Measurements from ENCODE around the gene ASF1B. TPM values are rescaled to one million over a fixed set of nuclear protein-coding genes. Genes with fewer than 3 reads are reported as not detected.

ASF1B gene
- total RNA-seq, 1 experiment from 2014 or later, result 38.4 TPM

DNA sequence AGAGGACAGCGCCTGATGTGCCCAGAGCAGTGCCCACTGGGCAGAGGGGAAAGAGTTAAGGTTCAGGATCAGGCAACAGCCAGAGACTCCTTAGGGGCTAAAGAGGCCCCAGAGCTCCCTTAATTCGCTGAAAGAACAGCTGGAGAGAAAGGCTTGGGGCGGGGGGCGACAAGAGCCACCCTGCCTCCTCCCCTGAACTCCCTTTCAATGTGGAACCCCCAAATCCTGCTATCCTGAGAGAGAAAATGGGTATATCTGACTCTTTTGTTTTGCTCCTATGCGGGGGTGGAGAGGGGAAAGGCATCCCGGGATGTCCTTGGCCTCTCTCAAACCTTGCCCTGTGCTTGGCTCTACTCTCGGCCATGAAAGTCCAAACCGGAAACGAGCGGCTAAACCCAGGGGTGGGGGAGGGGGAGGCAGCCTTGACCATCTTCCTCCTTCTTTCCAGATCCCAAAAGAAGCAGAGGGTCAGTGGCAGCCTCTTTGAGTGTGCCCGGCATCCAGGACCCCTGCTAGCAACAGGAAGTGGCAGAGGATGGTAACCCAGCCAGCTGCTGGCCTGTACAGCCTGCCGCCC, 23.5 kb downstream of the ASF1B start (continued):
- TF ChIP-seq, protein P1, sequence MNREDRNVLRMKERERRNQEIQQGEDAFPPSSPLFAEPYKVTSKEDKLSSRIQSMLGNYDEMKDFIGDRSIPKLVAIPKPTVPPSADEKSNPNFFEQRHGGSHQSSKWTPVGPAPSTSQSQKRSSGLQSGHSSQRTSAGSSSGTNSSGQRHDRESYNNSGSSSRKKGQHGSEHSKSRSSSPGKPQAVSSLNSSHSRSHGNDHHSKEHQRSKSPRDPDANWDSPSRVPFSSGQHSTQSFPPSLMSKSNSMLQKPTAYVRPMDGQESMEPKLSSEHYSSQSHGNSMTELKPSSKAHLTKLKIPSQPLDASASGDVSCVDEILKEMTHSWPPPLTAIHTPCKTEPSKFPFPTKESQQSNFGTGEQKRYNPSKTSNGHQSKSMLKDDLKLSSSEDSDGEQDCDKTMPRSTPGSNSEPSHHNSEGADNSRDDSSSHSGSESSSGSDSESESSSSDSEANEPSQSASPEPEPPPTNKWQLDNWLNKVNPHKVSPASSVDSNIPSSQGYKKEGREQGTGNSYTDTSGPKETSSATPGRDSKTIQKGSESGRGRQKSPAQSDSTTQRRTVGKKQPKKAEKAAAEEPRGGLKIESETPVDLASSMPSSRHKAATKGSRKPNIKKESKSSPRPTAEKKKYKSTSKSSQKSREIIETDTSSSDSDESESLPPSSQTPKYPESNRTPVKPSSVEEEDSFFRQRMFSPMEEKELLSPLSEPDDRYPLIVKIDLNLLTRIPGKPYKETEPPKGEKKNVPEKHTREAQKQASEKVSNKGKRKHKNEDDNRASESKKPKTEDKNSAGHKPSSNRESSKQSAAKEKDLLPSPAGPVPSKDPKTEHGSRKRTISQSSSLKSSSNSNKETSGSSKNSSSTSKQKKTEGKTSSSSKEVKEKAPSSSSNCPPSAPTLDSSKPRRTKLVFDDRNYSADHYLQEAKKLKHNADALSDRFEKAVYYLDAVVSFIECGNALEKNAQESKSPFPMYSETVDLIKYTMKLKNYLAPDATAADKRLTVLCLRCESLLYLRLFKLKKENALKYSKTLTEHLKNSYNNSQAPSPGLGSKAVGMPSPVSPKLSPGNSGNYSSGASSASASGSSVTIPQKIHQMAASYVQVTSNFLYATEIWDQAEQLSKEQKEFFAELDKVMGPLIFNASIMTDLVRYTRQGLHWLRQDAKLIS (CRISPR knock-in tag; IDR thresholded peaks at IDR 0.05; ENCODE audit: borderline replicate concordance), result no peak
- no peak for TF ChIP-seq FOXP1 (CRISPR knock-in tag; IDR thresholded peaks at IDR 0.05; ENCODE audit: borderline replicate concordance)
- TF ChIP-seq EMX1 (CRISPR knock-in tag; IDR thresholded peaks at IDR 0.05), result no peak
- no peak for TF ChIP-seq CREM (CRISPR knock-in tag; IDR thresholded peaks at IDR 0.05)
- TF ChIP-seq, protein P2, sequence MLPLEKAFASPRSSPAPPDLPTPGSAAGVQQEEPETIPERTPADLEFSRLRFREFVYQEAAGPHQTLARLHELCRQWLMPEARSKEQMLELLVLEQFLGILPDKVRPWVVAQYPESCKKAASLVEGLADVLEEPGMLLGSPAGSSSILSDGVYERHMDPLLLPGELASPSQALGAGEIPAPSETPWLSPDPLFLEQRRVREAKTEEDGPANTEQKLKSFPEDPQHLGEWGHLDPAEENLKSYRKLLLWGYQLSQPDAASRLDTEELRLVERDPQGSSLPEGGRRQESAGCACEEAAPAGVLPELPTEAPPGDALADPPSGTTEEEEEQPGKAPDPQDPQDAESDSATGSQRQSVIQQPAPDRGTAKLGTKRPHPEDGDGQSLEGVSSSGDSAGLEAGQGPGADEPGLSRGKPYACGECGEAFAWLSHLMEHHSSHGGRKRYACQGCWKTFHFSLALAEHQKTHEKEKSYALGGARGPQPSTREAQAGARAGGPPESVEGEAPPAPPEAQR (CRISPR knock-in tag; IDR thresholded peaks at IDR 0.05), result no peak

DNA sequence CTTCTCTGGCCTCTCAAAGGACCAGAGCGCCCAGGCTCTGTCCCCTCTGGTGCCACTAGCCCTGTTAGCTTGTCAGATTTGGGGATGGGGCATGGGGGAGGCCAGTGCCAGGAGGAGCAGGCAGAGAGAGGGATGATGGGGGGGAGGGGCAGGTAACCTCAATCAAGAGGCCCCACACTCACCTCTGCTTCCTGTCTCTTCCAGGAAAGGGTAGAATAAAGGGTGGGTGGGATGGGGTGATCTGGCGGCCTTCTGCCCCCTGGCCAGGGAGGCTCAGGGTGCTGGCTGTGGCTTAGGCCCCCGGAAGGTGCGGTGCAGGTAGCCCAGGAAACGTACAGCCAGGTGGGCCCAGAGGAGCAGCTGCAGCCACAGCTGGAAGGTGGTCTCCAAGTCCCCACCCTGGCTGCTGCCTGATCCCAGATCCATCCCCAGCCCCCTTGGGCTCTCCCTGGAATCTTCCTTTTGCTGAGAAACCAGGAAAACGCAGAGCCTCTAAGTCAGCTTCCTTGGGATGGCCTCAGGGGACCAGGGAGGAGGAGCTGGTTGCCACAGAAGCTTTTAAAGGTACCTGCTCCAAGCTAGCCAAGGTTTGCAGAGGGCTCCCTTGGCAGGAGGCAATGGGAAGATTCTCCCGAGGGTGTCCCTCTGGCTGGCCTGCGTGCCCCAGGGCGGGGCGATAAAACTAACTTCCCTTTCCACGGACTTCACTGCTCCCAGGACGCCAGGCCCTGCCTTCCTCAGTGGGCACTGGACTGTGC, 24.2 kb downstream of the ASF1B start:
- H3K36me3 Mint-ChIP-seq, result no peaks in the 10 kb centered on the region
- H3K27ac Mint-ChIP-seq, result no peak overlapping the region
- H3K9me3 Mint-ChIP-seq, result no peaks in the 10 kb centered on the region
- peaks cover 32% of the 10 kb centered on the region for H3K4me1 Mint-ChIP-seq
- CTCF ChIA-PET, result interaction anchor here (0.6 to 4.1 kb wide), 12 partner anchors 9 to 368 kb away, joined by 3 to 21 read pairs (median 3); partner anchors contain the start of genes ASF1B and C19orf67
- ATAC-seq (no peak), DNase-seq (ENCODE audit: low spot score) (no peak)
- H3K4me3 Mint-ChIP-seq, result no peak overlapping the region; the same call in 1 of the 2 replicates
- H3K27me3 Mint-ChIP-seq (ENCODE audit: low read depth), result 0 out of 2 replicates have a peak, but pooled peaks cover 7% of the 10 kb centered on the region
- POLR2A ChIA-PET, result interaction anchor here (0.6 to 1.0 kb wide), 2 partner anchors 25 to 225 kb away, joined by 3 to 4 read pairs; no protein-coding TSS in a partner anchor
- TF ChIP-seq, protein P3, sequence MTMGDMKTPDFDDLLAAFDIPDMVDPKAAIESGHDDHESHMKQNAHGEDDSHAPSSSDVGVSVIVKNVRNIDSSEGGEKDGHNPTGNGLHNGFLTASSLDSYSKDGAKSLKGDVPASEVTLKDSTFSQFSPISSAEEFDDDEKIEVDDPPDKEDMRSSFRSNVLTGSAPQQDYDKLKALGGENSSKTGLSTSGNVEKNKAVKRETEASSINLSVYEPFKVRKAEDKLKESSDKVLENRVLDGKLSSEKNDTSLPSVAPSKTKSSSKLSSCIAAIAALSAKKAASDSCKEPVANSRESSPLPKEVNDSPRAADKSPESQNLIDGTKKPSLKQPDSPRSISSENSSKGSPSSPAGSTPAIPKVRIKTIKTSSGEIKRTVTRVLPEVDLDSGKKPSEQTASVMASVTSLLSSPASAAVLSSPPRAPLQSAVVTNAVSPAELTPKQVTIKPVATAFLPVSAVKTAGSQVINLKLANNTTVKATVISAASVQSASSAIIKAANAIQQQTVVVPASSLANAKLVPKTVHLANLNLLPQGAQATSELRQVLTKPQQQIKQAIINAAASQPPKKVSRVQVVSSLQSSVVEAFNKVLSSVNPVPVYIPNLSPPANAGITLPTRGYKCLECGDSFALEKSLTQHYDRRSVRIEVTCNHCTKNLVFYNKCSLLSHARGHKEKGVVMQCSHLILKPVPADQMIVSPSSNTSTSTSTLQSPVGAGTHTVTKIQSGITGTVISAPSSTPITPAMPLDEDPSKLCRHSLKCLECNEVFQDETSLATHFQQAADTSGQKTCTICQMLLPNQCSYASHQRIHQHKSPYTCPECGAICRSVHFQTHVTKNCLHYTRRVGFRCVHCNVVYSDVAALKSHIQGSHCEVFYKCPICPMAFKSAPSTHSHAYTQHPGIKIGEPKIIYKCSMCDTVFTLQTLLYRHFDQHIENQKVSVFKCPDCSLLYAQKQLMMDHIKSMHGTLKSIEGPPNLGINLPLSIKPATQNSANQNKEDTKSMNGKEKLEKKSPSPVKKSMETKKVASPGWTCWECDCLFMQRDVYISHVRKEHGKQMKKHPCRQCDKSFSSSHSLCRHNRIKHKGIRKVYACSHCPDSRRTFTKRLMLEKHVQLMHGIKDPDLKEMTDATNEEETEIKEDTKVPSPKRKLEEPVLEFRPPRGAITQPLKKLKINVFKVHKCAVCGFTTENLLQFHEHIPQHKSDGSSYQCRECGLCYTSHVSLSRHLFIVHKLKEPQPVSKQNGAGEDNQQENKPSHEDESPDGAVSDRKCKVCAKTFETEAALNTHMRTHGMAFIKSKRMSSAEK (CRISPR knock-in tag; IDR thresholded peaks at IDR 0.05; ENCODE audit: borderline replicate concordance), result no peak
- TF ChIP-seq ZNF317 (CRISPR knock-in tag; IDR thresholded peaks at IDR 0.05; ENCODE audit: borderline replicate concordance, low read depth), result no peak
- TF ChIP-seq EMX1 (CRISPR knock-in tag; IDR thresholded peaks at IDR 0.05), result no peak
- no peak for TF ChIP-seq JAZF1 (CRISPR knock-in tag; IDR thresholded peaks at IDR 0.05)
- TF ChIP-seq, protein P4, sequence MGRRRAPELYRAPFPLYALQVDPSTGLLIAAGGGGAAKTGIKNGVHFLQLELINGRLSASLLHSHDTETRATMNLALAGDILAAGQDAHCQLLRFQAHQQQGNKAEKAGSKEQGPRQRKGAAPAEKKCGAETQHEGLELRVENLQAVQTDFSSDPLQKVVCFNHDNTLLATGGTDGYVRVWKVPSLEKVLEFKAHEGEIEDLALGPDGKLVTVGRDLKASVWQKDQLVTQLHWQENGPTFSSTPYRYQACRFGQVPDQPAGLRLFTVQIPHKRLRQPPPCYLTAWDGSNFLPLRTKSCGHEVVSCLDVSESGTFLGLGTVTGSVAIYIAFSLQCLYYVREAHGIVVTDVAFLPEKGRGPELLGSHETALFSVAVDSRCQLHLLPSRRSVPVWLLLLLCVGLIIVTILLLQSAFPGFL (CRISPR knock-in tag; IDR thresholded peaks at IDR 0.05; ENCODE audit: borderline replicate concordance), result no peak
- no peak for TF ChIP-seq ZNF396 (CRISPR knock-in tag; IDR thresholded peaks at IDR 0.05; ENCODE audit: borderline replicate concordance)
- no peak for TF ChIP-seq GRHL2 (CRISPR knock-in tag; IDR thresholded peaks at IDR 0.05; ENCODE audit: insufficient replicate concordance, severe bottlenecking)
- TF ChIP-seq, protein P5, sequence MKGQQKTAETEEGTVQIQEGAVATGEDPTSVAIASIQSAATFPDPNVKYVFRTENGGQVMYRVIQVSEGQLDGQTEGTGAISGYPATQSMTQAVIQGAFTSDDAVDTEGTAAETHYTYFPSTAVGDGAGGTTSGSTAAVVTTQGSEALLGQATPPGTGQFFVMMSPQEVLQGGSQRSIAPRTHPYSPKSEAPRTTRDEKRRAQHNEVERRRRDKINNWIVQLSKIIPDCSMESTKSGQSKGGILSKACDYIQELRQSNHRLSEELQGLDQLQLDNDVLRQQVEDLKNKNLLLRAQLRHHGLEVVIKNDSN (CRISPR knock-in tag; IDR thresholded peaks at IDR 0.05), result no peak
- TF ChIP-seq, protein P6, sequence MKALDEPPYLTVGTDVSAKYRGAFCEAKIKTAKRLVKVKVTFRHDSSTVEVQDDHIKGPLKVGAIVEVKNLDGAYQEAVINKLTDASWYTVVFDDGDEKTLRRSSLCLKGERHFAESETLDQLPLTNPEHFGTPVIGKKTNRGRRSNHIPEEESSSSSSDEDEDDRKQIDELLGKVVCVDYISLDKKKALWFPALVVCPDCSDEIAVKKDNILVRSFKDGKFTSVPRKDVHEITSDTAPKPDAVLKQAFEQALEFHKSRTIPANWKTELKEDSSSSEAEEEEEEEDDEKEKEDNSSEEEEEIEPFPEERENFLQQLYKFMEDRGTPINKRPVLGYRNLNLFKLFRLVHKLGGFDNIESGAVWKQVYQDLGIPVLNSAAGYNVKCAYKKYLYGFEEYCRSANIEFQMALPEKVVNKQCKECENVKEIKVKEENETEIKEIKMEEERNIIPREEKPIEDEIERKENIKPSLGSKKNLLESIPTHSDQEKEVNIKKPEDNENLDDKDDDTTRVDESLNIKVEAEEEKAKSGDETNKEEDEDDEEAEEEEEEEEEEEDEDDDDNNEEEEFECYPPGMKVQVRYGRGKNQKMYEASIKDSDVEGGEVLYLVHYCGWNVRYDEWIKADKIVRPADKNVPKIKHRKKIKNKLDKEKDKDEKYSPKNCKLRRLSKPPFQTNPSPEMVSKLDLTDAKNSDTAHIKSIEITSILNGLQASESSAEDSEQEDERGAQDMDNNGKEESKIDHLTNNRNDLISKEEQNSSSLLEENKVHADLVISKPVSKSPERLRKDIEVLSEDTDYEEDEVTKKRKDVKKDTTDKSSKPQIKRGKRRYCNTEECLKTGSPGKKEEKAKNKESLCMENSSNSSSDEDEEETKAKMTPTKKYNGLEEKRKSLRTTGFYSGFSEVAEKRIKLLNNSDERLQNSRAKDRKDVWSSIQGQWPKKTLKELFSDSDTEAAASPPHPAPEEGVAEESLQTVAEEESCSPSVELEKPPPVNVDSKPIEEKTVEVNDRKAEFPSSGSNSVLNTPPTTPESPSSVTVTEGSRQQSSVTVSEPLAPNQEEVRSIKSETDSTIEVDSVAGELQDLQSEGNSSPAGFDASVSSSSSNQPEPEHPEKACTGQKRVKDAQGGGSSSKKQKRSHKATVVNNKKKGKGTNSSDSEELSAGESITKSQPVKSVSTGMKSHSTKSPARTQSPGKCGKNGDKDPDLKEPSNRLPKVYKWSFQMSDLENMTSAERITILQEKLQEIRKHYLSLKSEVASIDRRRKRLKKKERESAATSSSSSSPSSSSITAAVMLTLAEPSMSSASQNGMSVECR (CRISPR knock-in tag; IDR thresholded peaks at IDR 0.05; ENCODE audit: borderline replicate concordance), result no peak
- TF ChIP-seq, protein P7, sequence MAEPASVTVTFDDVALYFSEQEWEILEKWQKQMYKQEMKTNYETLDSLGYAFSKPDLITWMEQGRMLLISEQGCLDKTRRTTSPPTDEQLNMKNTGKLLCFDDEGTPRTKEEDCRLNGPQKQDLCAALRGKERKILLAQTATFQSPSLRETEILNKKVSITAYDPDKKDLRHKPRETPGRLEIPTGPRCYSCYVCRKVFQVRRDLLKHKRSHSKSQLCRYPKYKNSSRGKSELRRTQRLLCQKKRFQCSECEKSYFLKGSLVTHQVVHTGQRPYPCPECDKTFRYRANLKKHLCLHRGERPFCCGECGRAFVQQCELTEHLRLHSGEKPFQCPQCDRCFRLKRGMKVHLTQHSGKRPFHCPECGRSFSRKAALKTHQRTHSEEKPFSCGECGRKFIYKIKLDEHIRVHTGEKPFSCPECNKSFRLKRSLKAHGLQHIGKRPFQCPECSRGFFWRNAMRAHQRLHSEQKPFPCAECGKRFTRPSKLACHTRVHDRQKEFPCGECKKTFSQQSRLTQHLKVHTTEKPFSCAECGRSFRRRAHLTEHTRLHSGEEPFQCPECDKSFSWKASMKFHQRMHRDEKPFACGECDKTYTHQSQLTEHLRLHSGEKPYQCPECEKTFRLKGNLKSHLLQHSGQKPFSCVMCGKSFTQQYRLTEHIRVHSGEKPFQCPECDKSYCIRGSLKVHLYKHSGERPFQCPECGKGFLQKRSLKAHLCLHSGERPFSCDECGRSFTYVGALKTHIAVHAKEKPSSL (CRISPR knock-in tag; conservative IDR thresholded peaks at IDR 0.05), result no peak

Data from WTC11 (cell line).